Neural progenitor cell (in vitro differentiated cells): ENCODE results near the gene TMEM143.

Source experiments
- EZH2 ChIP-seq: fragments of 200-600 bp; sonication (generic); IDR thresholded peaks from 2 replicates; pipeline ENCODE4 v1.6.1; 2017; ENCODE audit warnings: antibody characterized with exemption, mild to moderate bottlenecking, moderate library complexity
- EZH2phosphoT487 ChIP-seq: fragments of 200-600 bp; sonication (generic); IDR thresholded peaks from 2 replicates; pipeline ENCODE4 v1.6.1; 2017; ENCODE audit warnings: antibody characterized with exemption
- TF ChIP-seq, protein P1 (sequence below): fragments of 200-600 bp; sonication (generic); IDR thresholded peaks from 2 replicates; pipeline ENCODE4 v1.5.1; 2017; ENCODE audit warnings: antibody characterized with exemption, mild to moderate bottlenecking

- no peak for TF ChIP-seq EZH2
- TF ChIP-seq, protein P1, sequence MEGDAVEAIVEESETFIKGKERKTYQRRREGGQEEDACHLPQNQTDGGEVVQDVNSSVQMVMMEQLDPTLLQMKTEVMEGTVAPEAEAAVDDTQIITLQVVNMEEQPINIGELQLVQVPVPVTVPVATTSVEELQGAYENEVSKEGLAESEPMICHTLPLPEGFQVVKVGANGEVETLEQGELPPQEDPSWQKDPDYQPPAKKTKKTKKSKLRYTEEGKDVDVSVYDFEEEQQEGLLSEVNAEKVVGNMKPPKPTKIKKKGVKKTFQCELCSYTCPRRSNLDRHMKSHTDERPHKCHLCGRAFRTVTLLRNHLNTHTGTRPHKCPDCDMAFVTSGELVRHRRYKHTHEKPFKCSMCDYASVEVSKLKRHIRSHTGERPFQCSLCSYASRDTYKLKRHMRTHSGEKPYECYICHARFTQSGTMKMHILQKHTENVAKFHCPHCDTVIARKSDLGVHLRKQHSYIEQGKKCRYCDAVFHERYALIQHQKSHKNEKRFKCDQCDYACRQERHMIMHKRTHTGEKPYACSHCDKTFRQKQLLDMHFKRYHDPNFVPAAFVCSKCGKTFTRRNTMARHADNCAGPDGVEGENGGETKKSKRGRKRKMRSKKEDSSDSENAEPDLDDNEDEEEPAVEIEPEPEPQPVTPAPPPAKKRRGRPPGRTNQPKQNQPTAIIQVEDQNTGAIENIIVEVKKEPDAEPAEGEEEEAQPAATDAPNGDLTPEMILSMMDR: no peak
- no peak for TF ChIP-seq EZH2phosphoT487
These were observed 70.9 kb downstream of the TMEM143 start for GRCh38 chr19:48292798-48293197.
